SK-N-SH (cell line): ENCODE measurements around the gene RBM42.
"Not testable (repeated sequence)": the region's sequence is repeated elsewhere in the genome, so short reads cannot be mapped to it uniquely, and the experiment has no call there.

Experiments used
- CHD2 ChIP-seq: fragments of 150-350 bp; IDR thresholded peaks from 2 replicates; pipeline ENCODE4 v1.6.1; 2018; ENCODE audit warnings: low read length; ENCODE audit not compliant: partially characterized antibody
- ELF1 ChIP-seq: IDR thresholded peaks from 2 replicates; pipeline ENCODE4 v1.4.0; 2012
- EP300 ChIP-seq, 2 experiments: IDR thresholded peaks; 2 replicates each; pipeline versions ENCODE4 v1.4.0 to v1.6.1; 2012; ENCODE audit warnings: borderline replicate concordance in 1 of 2, low read depth in 1 of 2, low read length in 1 of 2
- FOXM1 ChIP-seq: IDR thresholded peaks from 2 replicates; pipeline ENCODE4 v1.4.0; 2012; ENCODE audit warnings: low read depth, mild to moderate bottlenecking
- MEF2A ChIP-seq: IDR thresholded peaks from 2 replicates; pipeline ENCODE4 v1.4.0; 2012; ENCODE audit warnings: low read depth, borderline replicate concordance
- NFIC ChIP-seq: IDR thresholded peaks from 2 replicates; pipeline ENCODE4 v1.4.0; 2012; ENCODE audit warnings: borderline replicate concordance
- POLR2AphosphoS5 ChIP-seq: IDR thresholded peaks from 2 replicates; pipeline ENCODE4 v1.6.1; 2012; ENCODE audit warnings: low read depth, low read length
- RAD21 ChIP-seq: IDR thresholded peaks from 2 replicates; pipeline ENCODE4 v1.6.1; 2012; ENCODE audit warnings: mild to moderate bottlenecking, low read length
- RFX5 ChIP-seq: IDR thresholded peaks from 2 replicates; pipeline ENCODE4 v1.6.1; 2012; ENCODE audit warnings: mild to moderate bottlenecking, improper control_type of control experiment, low read length
- TAF1 ChIP-seq: IDR thresholded peaks from 2 replicates; pipeline ENCODE4 v1.6.1; 2012; ENCODE audit warnings: low read depth, mild to moderate bottlenecking, low read length, moderate library complexity, borderline replicate concordance
- TCF12 ChIP-seq: IDR thresholded peaks from 2 replicates; pipeline ENCODE4 v1.4.0; 2012
- YY1 ChIP-seq: IDR thresholded peaks from 2 replicates; pipeline ENCODE4 v1.4.0; 2012; ENCODE audit warnings: low read depth, mild to moderate bottlenecking
- TF ChIP-seq, protein P1 (sequence below): fragments of 200-600 bp; sonication (generic); IDR thresholded peaks from 2 replicates; pipeline ENCODE4 v1.6.1; 2017; ENCODE audit warnings: antibody characterized with exemption, mild to moderate bottlenecking, moderate library complexity

DNA sequence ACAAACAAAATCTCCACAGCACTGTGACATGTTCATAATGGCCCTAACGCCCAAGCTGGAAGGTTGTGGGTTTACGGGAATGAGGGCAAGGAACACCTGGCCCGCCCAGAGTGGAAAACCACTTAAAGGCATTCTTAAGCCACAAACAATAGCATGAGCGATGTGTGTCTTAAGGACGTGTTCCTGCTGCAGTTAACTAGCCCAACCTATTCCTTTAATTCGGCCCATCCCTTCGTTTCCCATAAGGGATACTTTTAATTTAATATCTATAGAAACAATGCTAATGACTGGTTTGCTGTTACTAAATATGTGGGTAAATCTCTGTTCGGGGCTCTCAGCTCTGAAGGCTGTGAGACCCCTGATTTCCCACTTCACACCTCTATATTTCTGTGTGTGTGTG is 21.7 kb upstream of the RBM42 start:
- not testable (repeated sequence) for TF ChIP-seq FOXM1; NFIC; CHD2; POLR2AphosphoS5; ELF1; RFX5; TCF12; YY1; RAD21; EP300 (IDR thresholded peaks at IDR 0.05; ENCODE audit: borderline replicate concordance in 1 of 2, low read depth in 1 of 2, low read length in 1 of 2); MEF2A; TAF1
- TF ChIP-seq, protein P1, sequence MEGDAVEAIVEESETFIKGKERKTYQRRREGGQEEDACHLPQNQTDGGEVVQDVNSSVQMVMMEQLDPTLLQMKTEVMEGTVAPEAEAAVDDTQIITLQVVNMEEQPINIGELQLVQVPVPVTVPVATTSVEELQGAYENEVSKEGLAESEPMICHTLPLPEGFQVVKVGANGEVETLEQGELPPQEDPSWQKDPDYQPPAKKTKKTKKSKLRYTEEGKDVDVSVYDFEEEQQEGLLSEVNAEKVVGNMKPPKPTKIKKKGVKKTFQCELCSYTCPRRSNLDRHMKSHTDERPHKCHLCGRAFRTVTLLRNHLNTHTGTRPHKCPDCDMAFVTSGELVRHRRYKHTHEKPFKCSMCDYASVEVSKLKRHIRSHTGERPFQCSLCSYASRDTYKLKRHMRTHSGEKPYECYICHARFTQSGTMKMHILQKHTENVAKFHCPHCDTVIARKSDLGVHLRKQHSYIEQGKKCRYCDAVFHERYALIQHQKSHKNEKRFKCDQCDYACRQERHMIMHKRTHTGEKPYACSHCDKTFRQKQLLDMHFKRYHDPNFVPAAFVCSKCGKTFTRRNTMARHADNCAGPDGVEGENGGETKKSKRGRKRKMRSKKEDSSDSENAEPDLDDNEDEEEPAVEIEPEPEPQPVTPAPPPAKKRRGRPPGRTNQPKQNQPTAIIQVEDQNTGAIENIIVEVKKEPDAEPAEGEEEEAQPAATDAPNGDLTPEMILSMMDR = not testable (repeated sequence)
